Measurements from ENCODE around the gene ENO1. TPM values are rescaled to one million over a fixed set of nuclear protein-coding genes. Genes with fewer than 3 reads are reported as not detected.

Gene ENO1
- total and polyA plus RNA-seq, 2 of the 4 experiments (the other 2 are of a cell fraction) = 2,125 to 3,643 TPM

DNA sequence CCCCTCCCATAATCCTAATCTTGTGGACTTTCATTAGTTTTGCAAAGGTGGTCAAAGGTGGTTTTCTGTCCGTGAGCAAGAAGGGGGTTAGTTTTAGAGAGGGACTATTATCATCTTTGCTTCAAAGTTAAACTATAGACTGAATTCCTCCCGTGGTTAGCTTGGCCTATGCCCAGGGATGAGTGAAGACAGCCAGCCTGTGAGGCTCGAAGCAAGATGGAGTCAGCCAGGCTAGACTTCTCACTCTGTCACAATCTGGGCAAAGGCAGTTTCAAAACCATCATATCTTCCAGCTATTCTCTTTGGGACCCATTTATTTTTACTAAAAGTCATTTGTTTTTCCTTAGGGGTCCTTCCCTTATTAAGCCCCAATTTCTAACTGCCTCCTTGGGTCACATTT is 12.9 kb upstream of the ENO1 start:
- Histone ChIP-seq H2BK5ac (ENCODE audit: low read depth, low read length, poor library complexity, severe bottlenecking) (peak overlapping the region; percentile 12), H3K4me3 (ENCODE audit: insufficient read depth, low read depth, low read length) (no peak overlapping the region), H3K4me1 (ENCODE audit: control insufficient read depth, insufficient read depth, low read length) (peaks cover 8% of the 10 kb centered on the region), H4K20me1 (ENCODE audit: insufficient read depth, low read length) (no peaks in the 10 kb centered on the region), H3K9me3 (ENCODE audit: control insufficient read depth, insufficient read depth, low read length) (no peaks in the 10 kb centered on the region), H4K8ac (ENCODE audit: low read depth in 2 of 2, low read length in 2 of 2) (no peak overlapping the region), H3K36me3 (ENCODE audit: control insufficient read depth, insufficient read depth, low read length) (no peaks in the 10 kb centered on the region), H3K14ac (replicated peaks; ENCODE audit: low read depth, low read length) (no peak overlapping the region), H3K56ac (ENCODE audit: extremely low read depth, insufficient read depth, low read length) (no peak overlapping the region), H2AFZ (replicated peaks; ENCODE audit: low read length, poor library complexity) (no peak overlapping the region), H2AK9ac (replicated peaks; ENCODE audit: low read depth, low read length, poor library complexity) (no peak overlapping the region), H3K23ac (ENCODE audit: low read depth, low read length) (no peak overlapping the region), H4K91ac (ENCODE audit: insufficient read depth, low read depth, low read length) (no peak overlapping the region), H2AK5ac (ENCODE audit: low read depth, low read length) (peak overlapping the region; percentile 65; the same call in 1 of the 2 replicates), H3K27ac (ENCODE audit: insufficient read depth, low read length) (no peak overlapping the region), H4K5ac (ENCODE audit: low read depth, low read length) (peak overlapping the region; percentile 9; the same call in 1 of the 2 replicates), H3K9me1 (ENCODE audit: insufficient read depth, low read length) (peaks cover 7% of the 10 kb centered on the region), H3K9ac (ENCODE audit: low read depth, low read length) (no peak overlapping the region), H2BK120ac (ENCODE audit: low read depth, low read length) (peak overlapping the region; percentile 26; the same call in 1 of the 2 replicates), H3K4ac (ENCODE audit: low read depth, low read length) (peak overlapping the region; percentile 48), H3K27me3 (ENCODE audit: control insufficient read depth, insufficient read depth, low read length) (no peaks in the 10 kb centered on the region), H3K4me2 (ENCODE audit: low read depth, low read length) (no peak overlapping the region), H2BK20ac (ENCODE audit: low read depth, low read length) (no peak overlapping the region), H2BK15ac (ENCODE audit: low read depth, low read length) (no peak overlapping the region), H3K18ac (ENCODE audit: low read depth, low read length) (no peak overlapping the region), H3K79me1 (ENCODE audit: low read depth in 1 of 2, low read length in 2 of 2) (no peaks in the 10 kb centered on the region)
- intact Hi-C loops (cut with micrococcal nuclease) (no loop called here), in situ Hi-C loops (cut with MboI; ENCODE audit: low sequenced_read_pairs) (no loop called here), dilution Hi-C loops (cut with HindIII; ENCODE audit: low sequenced_read_pairs, unreplicated experiment) (no loop called here)
- TF ChIP-seq MAZ (IDR thresholded peaks at IDR 0.05; ENCODE audit: borderline replicate concordance, low read depth, low read length) (no peak), MAFK (IDR thresholded peaks at IDR 0.05; ENCODE audit: low read depth, low read length) (no peak), MXI1 (IDR thresholded peaks at IDR 0.05; ENCODE audit: borderline replicate concordance, low read depth, low read length) (no peak), SMC3 (IDR thresholded peaks at IDR 0.05; ENCODE audit: low read depth, low read length) (no peak)
- TF ChIP-seq, protein P1, sequence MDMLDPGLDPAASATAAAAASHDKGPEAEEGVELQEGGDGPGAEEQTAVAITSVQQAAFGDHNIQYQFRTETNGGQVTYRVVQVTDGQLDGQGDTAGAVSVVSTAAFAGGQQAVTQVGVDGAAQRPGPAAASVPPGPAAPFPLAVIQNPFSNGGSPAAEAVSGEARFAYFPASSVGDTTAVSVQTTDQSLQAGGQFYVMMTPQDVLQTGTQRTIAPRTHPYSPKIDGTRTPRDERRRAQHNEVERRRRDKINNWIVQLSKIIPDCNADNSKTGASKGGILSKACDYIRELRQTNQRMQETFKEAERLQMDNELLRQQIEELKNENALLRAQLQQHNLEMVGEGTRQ (IDR thresholded peaks at IDR 0.05; ENCODE audit: low read depth, low read length) = no peak
- ChIA-PET POLR2A (ENCODE audit: unreplicated experiment) (no interaction called here), CTCF (no interaction called here)
- BruUV-seq (replicated peaks) = no TSS peak
- ATAC-seq (ENCODE audit: low read depth) = no peak
- no CpG with 5 or more reads among the region's 3 CpGs for WGBS, 2 experiments (ENCODE audit: extremely low coverage in 2 of 2, insufficient read length in 1 of 2)
- no peak for DNase-seq
